ENCODE results near the gene UBE2D2.

DNA sequence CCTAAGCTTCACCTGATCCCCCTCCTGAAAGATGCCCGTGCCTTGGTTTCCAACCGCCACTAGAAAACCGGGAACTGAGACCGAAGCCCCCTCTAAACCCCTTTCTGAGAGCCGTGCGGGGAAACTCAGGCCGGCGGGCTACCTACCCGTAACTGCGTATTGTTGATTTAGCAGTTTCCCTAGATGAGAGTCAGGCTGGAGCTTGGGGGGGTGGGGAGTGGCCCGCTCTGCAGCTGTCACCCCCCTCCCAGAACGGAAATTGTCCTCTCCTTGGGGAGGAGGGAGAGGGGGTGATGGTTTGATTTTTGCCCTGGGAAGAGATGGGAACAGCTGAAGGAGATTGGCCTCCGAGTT, 89.5 kb downstream of the UBE2D2 start:
- TF ChIP-seq, protein P1, sequence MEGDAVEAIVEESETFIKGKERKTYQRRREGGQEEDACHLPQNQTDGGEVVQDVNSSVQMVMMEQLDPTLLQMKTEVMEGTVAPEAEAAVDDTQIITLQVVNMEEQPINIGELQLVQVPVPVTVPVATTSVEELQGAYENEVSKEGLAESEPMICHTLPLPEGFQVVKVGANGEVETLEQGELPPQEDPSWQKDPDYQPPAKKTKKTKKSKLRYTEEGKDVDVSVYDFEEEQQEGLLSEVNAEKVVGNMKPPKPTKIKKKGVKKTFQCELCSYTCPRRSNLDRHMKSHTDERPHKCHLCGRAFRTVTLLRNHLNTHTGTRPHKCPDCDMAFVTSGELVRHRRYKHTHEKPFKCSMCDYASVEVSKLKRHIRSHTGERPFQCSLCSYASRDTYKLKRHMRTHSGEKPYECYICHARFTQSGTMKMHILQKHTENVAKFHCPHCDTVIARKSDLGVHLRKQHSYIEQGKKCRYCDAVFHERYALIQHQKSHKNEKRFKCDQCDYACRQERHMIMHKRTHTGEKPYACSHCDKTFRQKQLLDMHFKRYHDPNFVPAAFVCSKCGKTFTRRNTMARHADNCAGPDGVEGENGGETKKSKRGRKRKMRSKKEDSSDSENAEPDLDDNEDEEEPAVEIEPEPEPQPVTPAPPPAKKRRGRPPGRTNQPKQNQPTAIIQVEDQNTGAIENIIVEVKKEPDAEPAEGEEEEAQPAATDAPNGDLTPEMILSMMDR (IDR thresholded peaks at IDR 0.05; ENCODE audit: poor library complexity, severe bottlenecking), result no peak
- no peak for TF ChIP-seq TAF1 (IDR thresholded peaks at IDR 0.05; ENCODE audit: low read depth)
- TF ChIP-seq EP300 (conservative IDR thresholded peaks at IDR 0.05; ENCODE audit: poor library complexity, severe bottlenecking), result no peak
- no peak for TF ChIP-seq SMC3 (conservative IDR thresholded peaks at IDR 0.05; ENCODE audit: poor library complexity)
